Measurements from ENCODE around the gene PIK3IP1. TPM values are rescaled to one million over a fixed set of nuclear protein-coding genes. Genes with fewer than 3 reads are reported as not detected.

Gene PIK3IP1
- total and polyA plus RNA-seq, 9 donors: 2.7 to 4.8 (median 3.2) TPM

GRCh38 chr22:31272522-31273446, 19.5 kb downstream of the PIK3IP1 start:
- peaks cover 57% of the 10 kb centered on the region for H3K36me3 ChIP-seq (ENCODE audit: control insufficient read depth, insufficient read depth, low read length)
- no peaks in the 10 kb centered on the region for H3K27me3 ChIP-seq (ENCODE audit: control insufficient read depth, insufficient read depth, low read length)
- no peaks in the 10 kb centered on the region for H3K4me1 ChIP-seq (ENCODE audit: control insufficient read depth, insufficient read depth, low read length)
- no peak overlapping the region for H3K27ac ChIP-seq (ENCODE audit: low read length)
- DNase-seq: peak; percentile 72
- H3K4me3 ChIP-seq (ENCODE audit: low read length): no peak overlapping the region
- H3K9me3 ChIP-seq (replicated peaks; ENCODE audit: control insufficient read depth, low read depth, low read length): no peaks in the 10 kb centered on the region
- WGBS (ENCODE audit: insufficient coverage): 80% methylated on average over 14 of the region's 15 CpGs

GRCh38 chr22:31271485-31271884, 20.8 kb downstream of the PIK3IP1 start:
- no peak for DNase-seq
- H3K4me3 ChIP-seq (ENCODE audit: low read length): no peak overlapping the region
- no peaks in the 10 kb centered on the region for H3K27me3 ChIP-seq (ENCODE audit: control insufficient read depth, insufficient read depth, low read length)
- H3K36me3 ChIP-seq (ENCODE audit: control insufficient read depth, insufficient read depth, low read length): peaks cover 68% of the 10 kb centered on the region
- H3K4me1 ChIP-seq (ENCODE audit: control insufficient read depth, insufficient read depth, low read length): no peaks in the 10 kb centered on the region
- no peak overlapping the region for H3K27ac ChIP-seq (ENCODE audit: low read length)
- 95% methylated on average over 2 of the region's 3 CpGs for WGBS (ENCODE audit: insufficient coverage)
- no peaks in the 10 kb centered on the region for H3K9me3 ChIP-seq (replicated peaks; ENCODE audit: control insufficient read depth, low read depth, low read length)

GRCh38 chr22:31271026-31271425, 21.3 kb downstream of the PIK3IP1 start:
- H3K27me3 ChIP-seq (ENCODE audit: control insufficient read depth, insufficient read depth, low read length): no peaks in the 10 kb centered on the region
- H3K9me3 ChIP-seq (replicated peaks; ENCODE audit: control insufficient read depth, low read depth, low read length): no peaks in the 10 kb centered on the region
- no peaks in the 10 kb centered on the region for H3K4me1 ChIP-seq (ENCODE audit: control insufficient read depth, insufficient read depth, low read length)
- H3K27ac ChIP-seq (ENCODE audit: low read length): no peak overlapping the region
- H3K36me3 ChIP-seq (ENCODE audit: control insufficient read depth, insufficient read depth, low read length): peaks cover 71% of the 10 kb centered on the region
- H3K4me3 ChIP-seq (ENCODE audit: low read length): no peak overlapping the region
- DNase-seq: no peak
- 84% methylated on average over 3 of the region's 4 CpGs for WGBS (ENCODE audit: insufficient coverage)

GRCh38 chr22:31269892-31270579, 22.3 kb downstream of the PIK3IP1 start:
- no peak for DNase-seq
- Histone ChIP-seq H3K36me3 (ENCODE audit: control insufficient read depth, insufficient read depth, low read length) (peaks cover 73% of the 10 kb centered on the region), H3K4me1 (ENCODE audit: control insufficient read depth, insufficient read depth, low read length) (no peaks in the 10 kb centered on the region), H3K27me3 (ENCODE audit: control insufficient read depth, insufficient read depth, low read length) (no peaks in the 10 kb centered on the region), H3K4me3 (ENCODE audit: low read length) (no peak overlapping the region), H3K27ac (ENCODE audit: low read length) (no peak overlapping the region), H3K9me3 (replicated peaks; ENCODE audit: control insufficient read depth, low read depth, low read length) (no peaks in the 10 kb centered on the region)
- WGBS (ENCODE audit: insufficient coverage): 64% methylated on average over 2 of the region's 3 CpGs

GRCh38 chr22:31268281-31268680, 24.0 kb downstream of the PIK3IP1 start:
- WGBS (ENCODE audit: insufficient coverage): 100% methylated on average over 1 of the region's 2 CpGs
- no peaks in the 10 kb centered on the region for H3K9me3 ChIP-seq (replicated peaks; ENCODE audit: control insufficient read depth, low read depth, low read length)
- no peaks in the 10 kb centered on the region for H3K4me1 ChIP-seq (ENCODE audit: control insufficient read depth, insufficient read depth, low read length)
- peaks cover 70% of the 10 kb centered on the region for H3K36me3 ChIP-seq (ENCODE audit: control insufficient read depth, insufficient read depth, low read length)
- DNase-seq: no peak
- H3K27me3 ChIP-seq (ENCODE audit: control insufficient read depth, insufficient read depth, low read length): no peaks in the 10 kb centered on the region
- H3K27ac ChIP-seq (ENCODE audit: low read length): no peak overlapping the region
- H3K4me3 ChIP-seq (ENCODE audit: low read length): no peak overlapping the region

- no peak overlapping the region for H3K4me3 ChIP-seq (ENCODE audit: low read length)
- no peak overlapping the region for H3K27ac ChIP-seq (ENCODE audit: low read length)
- peaks cover 14% of the 10 kb centered on the region for H3K4me1 ChIP-seq (ENCODE audit: control insufficient read depth, insufficient read depth, low read length)
- H3K36me3 ChIP-seq (ENCODE audit: control insufficient read depth, insufficient read depth, low read length): peaks cover 73% of the 10 kb centered on the region
- 92% methylated on average over 3 of the region's 6 CpGs for WGBS (ENCODE audit: insufficient coverage)
- H3K27me3 ChIP-seq (ENCODE audit: control insufficient read depth, insufficient read depth, low read length): no peaks in the 10 kb centered on the region
- DNase-seq: no peak
- H3K9me3 ChIP-seq (replicated peaks; ENCODE audit: control insufficient read depth, low read depth, low read length): no peaks in the 10 kb centered on the region
Measured at GRCh38 chr22:31263896-31264640, 28.2 kb downstream of the PIK3IP1 start.

- Histone ChIP-seq H3K4me3 (ENCODE audit: low read length) (no peak overlapping the region), H3K27ac (ENCODE audit: low read length) (no peak overlapping the region), H3K4me1 (ENCODE audit: control insufficient read depth, insufficient read depth, low read length) (peaks cover 14% of the 10 kb centered on the region), H3K27me3 (ENCODE audit: control insufficient read depth, insufficient read depth, low read length) (no peaks in the 10 kb centered on the region), H3K9me3 (replicated peaks; ENCODE audit: control insufficient read depth, low read depth, low read length) (no peaks in the 10 kb centered on the region), H3K36me3 (ENCODE audit: control insufficient read depth, insufficient read depth, low read length) (peaks cover 71% of the 10 kb centered on the region)
- 81% methylated on average over 11 of the region's 13 CpGs for WGBS (ENCODE audit: insufficient coverage)
- peak; percentile 38 for DNase-seq
Measured at GRCh38 chr22:31262312-31263133, 29.8 kb downstream of the PIK3IP1 start.

- H3K9me3 ChIP-seq (replicated peaks; ENCODE audit: control insufficient read depth, low read depth, low read length): no peaks in the 10 kb centered on the region
- no peak overlapping the region for H3K27ac ChIP-seq (ENCODE audit: low read length)
- peaks cover 14% of the 10 kb centered on the region for H3K4me1 ChIP-seq (ENCODE audit: control insufficient read depth, insufficient read depth, low read length)
- H3K36me3 ChIP-seq (ENCODE audit: control insufficient read depth, insufficient read depth, low read length): peaks cover 53% of the 10 kb centered on the region
- H3K27me3 ChIP-seq (ENCODE audit: control insufficient read depth, insufficient read depth, low read length): no peaks in the 10 kb centered on the region
- DNase-seq: no peak
- 87% methylated on average over 3 of the region's 3 CpGs for WGBS (ENCODE audit: insufficient coverage)
- H3K4me3 ChIP-seq (ENCODE audit: low read length): no peak overlapping the region
Measured at GRCh38 chr22:31260474-31260856, 31.8 kb downstream of the PIK3IP1 start.

GRCh38 chr22:31259798-31260473, 32.4 kb downstream of the PIK3IP1 start:
- WGBS (ENCODE audit: insufficient coverage): 80% methylated on average over 6 of the region's 8 CpGs

More at GRCh38 chr22:31259798-31260473, 32.4 kb downstream of the PIK3IP1 start:
- no peaks in the 10 kb centered on the region for H3K9me3 ChIP-seq (replicated peaks; ENCODE audit: control insufficient read depth, low read depth, low read length)
- no peak overlapping the region for H3K4me3 ChIP-seq (ENCODE audit: low read length)
- peaks cover 53% of the 10 kb centered on the region for H3K36me3 ChIP-seq (ENCODE audit: control insufficient read depth, insufficient read depth, low read length)
- H3K27ac ChIP-seq (ENCODE audit: low read length): no peak overlapping the region
- no peaks in the 10 kb centered on the region for H3K27me3 ChIP-seq (ENCODE audit: control insufficient read depth, insufficient read depth, low read length)
- DNase-seq: no peak
- peaks cover 17% of the 10 kb centered on the region for H3K4me1 ChIP-seq (ENCODE audit: control insufficient read depth, insufficient read depth, low read length)
